ENCODE data around the gene VPS13C.

Gene VPS13C

DNA sequence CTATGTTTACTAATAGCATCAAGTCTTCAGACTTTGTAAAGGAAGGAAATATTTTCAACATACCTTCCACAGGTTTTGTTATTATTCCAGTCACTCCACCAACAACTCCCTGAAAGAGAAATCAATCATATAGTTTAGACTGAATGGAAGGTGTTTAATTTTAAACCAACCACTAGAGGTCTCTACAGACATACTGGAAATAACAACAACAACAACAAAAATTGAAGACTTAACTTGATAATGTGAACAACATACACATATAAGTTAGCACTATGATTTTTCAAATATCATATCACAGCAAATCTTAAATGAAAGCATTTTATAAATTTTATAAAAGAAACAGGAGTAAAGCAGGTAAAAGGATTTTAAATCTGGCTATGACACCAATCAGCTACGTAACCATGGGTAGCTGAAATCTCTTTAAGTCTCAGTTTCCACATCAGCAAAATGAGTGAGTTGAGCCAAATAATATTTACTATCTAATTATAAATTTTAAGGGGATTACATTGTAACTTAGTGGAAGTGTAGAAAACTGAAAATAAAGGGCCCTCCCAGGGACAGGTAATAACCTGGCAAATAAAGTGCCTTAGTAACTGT lies 188.2 kb downstream of the VPS13C start:
- no peaks in the 10 kb centered on the region for H3K27me3 ChIP-seq (ENCODE audit: control insufficient read depth in 1 of 2, insufficient read depth in 2 of 2, low read length in 2 of 2)
- H3K9me3 ChIP-seq (ENCODE audit: control insufficient read depth in 2 of 2, low read length in 2 of 2), result no peaks in the 10 kb centered on the region
- H3K4me1 ChIP-seq (ENCODE audit: control insufficient read depth, insufficient read depth, low read length), result no peaks in the 10 kb centered on the region
- H3K36me3 ChIP-seq (ENCODE audit: control insufficient read depth in 2 of 2, insufficient read depth in 2 of 2, low read length in 2 of 2), result peaks cover 8 to 27% of the 10 kb centered on the region in 2 donors
- no peak overlapping the region for H3K27ac ChIP-seq (ENCODE audit: low read length)
- no peak overlapping the region for H3K9ac ChIP-seq (ENCODE audit: low read length in 2 of 2)
- H3K4me3 ChIP-seq (ENCODE audit: low read length in 2 of 2), result no peak overlapping the region

DNA sequence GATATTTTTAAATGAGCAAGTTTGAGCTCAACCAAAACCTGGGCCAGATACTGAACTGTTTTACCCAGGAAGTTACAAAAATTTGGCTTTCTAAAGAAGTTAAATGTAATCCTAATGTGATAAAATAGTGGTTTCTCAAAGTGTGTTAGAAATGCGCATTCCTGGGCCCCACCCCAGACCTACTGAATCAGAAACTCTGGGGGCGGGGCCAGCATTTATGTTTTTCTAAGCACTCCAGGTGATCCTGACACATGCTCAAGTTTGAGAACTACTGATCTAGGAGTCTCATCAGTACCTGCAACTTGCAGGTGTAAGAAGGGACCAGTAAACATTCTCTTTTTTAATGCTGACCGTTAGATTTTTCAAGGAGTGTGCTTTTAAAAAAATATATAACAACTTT lies 190.6 kb downstream of the VPS13C start:
- Histone ChIP-seq H3K4me1 (ENCODE audit: control insufficient read depth, insufficient read depth, low read length) (no peaks in the 10 kb centered on the region), H3K27me3 (ENCODE audit: control insufficient read depth in 1 of 2, insufficient read depth in 2 of 2, low read length in 2 of 2) (no peaks in the 10 kb centered on the region), H3K9ac (ENCODE audit: low read length in 2 of 2) (no peak overlapping the region), H3K36me3 (ENCODE audit: control insufficient read depth in 2 of 2, insufficient read depth in 2 of 2, low read length in 2 of 2) (peaks cover 8 to 27% of the 10 kb centered on the region in 2 donors), H3K9me3 (ENCODE audit: control insufficient read depth in 2 of 2, low read length in 2 of 2) (no peaks in the 10 kb centered on the region), H3K27ac (ENCODE audit: low read length) (no peak overlapping the region), H3K4me3 (ENCODE audit: low read length in 2 of 2) (no peak overlapping the region)

DNA sequence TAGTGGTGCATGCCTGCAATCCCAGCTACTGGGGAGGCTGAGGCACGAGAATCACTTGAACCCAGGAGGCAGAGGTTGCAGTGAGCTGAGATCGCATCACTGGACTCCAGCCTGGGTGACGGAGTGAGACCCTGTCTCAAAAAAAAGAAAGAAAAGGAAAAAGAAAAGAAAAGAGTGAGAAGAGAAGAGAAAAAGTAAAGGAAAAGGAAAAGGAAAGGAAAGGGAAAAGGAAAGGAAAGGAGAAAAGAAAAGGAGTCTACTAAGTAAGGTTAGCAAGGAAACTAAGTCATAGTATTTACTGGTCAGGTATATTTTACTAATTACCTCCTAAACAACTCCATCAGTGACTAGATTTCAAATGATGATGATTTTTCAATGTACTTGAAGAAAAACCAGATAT lies 198.3 kb downstream of the VPS13C start:
- Histone ChIP-seq H3K9me3 (ENCODE audit: control insufficient read depth in 2 of 2, low read length in 2 of 2) (no peaks in the 10 kb centered on the region), H3K9ac (ENCODE audit: low read length in 2 of 2) (no peak overlapping the region), H3K4me1 (ENCODE audit: control insufficient read depth, insufficient read depth, low read length) (no peaks in the 10 kb centered on the region), H3K36me3 (ENCODE audit: control insufficient read depth in 2 of 2, insufficient read depth in 2 of 2, low read length in 2 of 2) (peaks cover 0 to 2% of the 10 kb centered on the region in 2 donors), H3K4me3 (ENCODE audit: low read length in 2 of 2) (no peak overlapping the region), H3K27ac (ENCODE audit: low read length) (no peak overlapping the region), H3K27me3 (ENCODE audit: control insufficient read depth in 1 of 2, insufficient read depth in 2 of 2, low read length in 2 of 2) (no peaks in the 10 kb centered on the region)

GRCh38 chr15:61857169-61857829 lies 202.9 kb downstream of the VPS13C start:
- no peak overlapping the region for H3K4me3 ChIP-seq (ENCODE audit: low read length in 2 of 2)
- no peaks in the 10 kb centered on the region for H3K9me3 ChIP-seq (ENCODE audit: control insufficient read depth in 2 of 2, low read length in 2 of 2)
- H3K27me3 ChIP-seq (ENCODE audit: control insufficient read depth in 1 of 2, insufficient read depth in 2 of 2, low read length in 2 of 2), result no peaks in the 10 kb centered on the region
- no peak overlapping the region for H3K9ac ChIP-seq (ENCODE audit: low read length in 2 of 2)
- no peaks in the 10 kb centered on the region for H3K4me1 ChIP-seq (ENCODE audit: control insufficient read depth, insufficient read depth, low read length)
- H3K27ac ChIP-seq (ENCODE audit: low read length), result no peak overlapping the region
- H3K36me3 ChIP-seq (ENCODE audit: control insufficient read depth in 2 of 2, insufficient read depth in 2 of 2, low read length in 2 of 2), result peaks cover 5 to 10% of the 10 kb centered on the region in 2 donors

DNA sequence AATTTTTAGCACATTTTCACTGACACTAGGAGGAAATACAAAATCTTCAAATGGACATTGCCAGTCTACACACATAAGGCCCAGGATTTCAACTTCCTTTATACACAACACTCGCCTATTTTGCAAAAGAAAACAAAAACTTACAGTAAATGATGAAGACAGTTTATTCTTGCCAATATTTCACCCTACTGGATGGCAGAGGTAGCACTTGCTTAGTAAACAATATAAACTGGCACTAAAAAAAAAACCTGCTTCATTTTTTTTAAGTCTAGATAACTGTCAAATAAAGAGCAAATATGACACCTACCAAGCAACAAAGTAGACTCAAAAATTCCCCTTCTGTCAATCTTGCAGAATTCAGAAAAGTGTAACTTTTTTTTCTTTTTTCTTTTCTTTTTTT lies 204.0 kb downstream of the VPS13C start:
- no peak overlapping the region for H3K4me3 ChIP-seq (ENCODE audit: low read length in 2 of 2)
- H3K9me3 ChIP-seq (ENCODE audit: control insufficient read depth in 2 of 2, low read length in 2 of 2), result no peaks in the 10 kb centered on the region
- H3K27ac ChIP-seq (ENCODE audit: low read length), result no peak overlapping the region
- H3K9ac ChIP-seq (ENCODE audit: low read length in 2 of 2), result no peak overlapping the region
- H3K27me3 ChIP-seq (ENCODE audit: control insufficient read depth in 1 of 2, insufficient read depth in 2 of 2, low read length in 2 of 2), result no peaks in the 10 kb centered on the region
- no peaks in the 10 kb centered on the region for H3K4me1 ChIP-seq (ENCODE audit: control insufficient read depth, insufficient read depth, low read length)
- peaks cover 9 to 20% of the 10 kb centered on the region in 2 donors for H3K36me3 ChIP-seq (ENCODE audit: control insufficient read depth in 2 of 2, insufficient read depth in 2 of 2, low read length in 2 of 2)

DNA sequence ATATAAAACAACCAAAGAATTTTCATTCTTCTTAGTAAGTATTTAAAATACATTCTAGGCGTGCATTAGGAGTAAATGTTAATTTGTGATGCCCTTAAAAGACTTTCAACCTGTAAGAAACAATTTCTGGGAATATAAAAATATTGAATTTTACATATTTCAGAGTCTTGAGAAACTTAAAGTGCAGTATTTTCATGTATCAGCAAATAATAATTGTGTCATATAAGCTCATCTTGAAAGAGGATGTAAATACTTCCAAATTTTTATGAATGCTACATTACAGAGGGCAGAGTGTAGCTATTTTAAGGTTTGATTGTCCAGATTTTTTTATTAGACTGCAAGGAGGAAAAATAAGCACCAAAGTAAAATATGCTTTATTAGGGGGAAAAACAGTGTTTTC lies 207.1 kb downstream of the VPS13C start:
- Histone ChIP-seq H3K9me3 (ENCODE audit: control insufficient read depth in 2 of 2, low read length in 2 of 2) (no peaks in the 10 kb centered on the region), H3K4me1 (ENCODE audit: control insufficient read depth, insufficient read depth, low read length) (no peaks in the 10 kb centered on the region), H3K9ac (ENCODE audit: low read length in 2 of 2) (no peak overlapping the region), H3K27me3 (ENCODE audit: control insufficient read depth in 1 of 2, insufficient read depth in 2 of 2, low read length in 2 of 2) (no peaks in the 10 kb centered on the region), H3K4me3 (ENCODE audit: low read length in 2 of 2) (no peak overlapping the region), H3K27ac (ENCODE audit: low read length) (no peak overlapping the region), H3K36me3 (ENCODE audit: control insufficient read depth in 2 of 2, insufficient read depth in 2 of 2, low read length in 2 of 2) (peaks cover 9 to 18% of the 10 kb centered on the region in 2 donors)

DNA sequence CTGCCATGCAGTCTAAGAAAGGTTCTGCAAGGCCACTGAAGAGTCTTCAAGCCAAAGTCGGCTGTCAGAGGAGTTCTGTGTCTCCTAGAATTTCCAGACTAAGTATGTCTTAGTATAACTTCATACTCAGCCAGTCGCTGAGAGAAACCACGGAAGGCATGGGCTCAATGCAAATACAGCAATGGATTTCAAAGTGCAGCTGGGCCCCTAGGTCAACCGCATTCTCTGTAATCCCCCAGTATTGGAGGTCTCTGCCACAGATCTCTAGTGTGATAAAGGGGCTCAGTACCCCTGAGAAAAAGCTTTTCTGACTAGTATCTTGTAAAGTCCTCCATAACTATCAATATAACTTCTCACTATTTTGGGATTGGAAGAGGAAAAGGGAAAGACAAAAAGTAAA lies 208.3 kb downstream of the VPS13C start:
- Histone ChIP-seq H3K27me3 (ENCODE audit: control insufficient read depth in 1 of 2, insufficient read depth in 2 of 2, low read length in 2 of 2) (no peaks in the 10 kb centered on the region), H3K9me3 (ENCODE audit: control insufficient read depth in 2 of 2, low read length in 2 of 2) (no peaks in the 10 kb centered on the region), H3K4me3 (ENCODE audit: low read length in 2 of 2) (no peak overlapping the region), H3K4me1 (ENCODE audit: control insufficient read depth, insufficient read depth, low read length) (no peaks in the 10 kb centered on the region), H3K36me3 (ENCODE audit: control insufficient read depth in 2 of 2, insufficient read depth in 2 of 2, low read length in 2 of 2) (peaks cover 9 to 18% of the 10 kb centered on the region in 2 donors), H3K9ac (ENCODE audit: low read length in 2 of 2) (no peak overlapping the region), H3K27ac (ENCODE audit: low read length) (no peak overlapping the region)

DNA sequence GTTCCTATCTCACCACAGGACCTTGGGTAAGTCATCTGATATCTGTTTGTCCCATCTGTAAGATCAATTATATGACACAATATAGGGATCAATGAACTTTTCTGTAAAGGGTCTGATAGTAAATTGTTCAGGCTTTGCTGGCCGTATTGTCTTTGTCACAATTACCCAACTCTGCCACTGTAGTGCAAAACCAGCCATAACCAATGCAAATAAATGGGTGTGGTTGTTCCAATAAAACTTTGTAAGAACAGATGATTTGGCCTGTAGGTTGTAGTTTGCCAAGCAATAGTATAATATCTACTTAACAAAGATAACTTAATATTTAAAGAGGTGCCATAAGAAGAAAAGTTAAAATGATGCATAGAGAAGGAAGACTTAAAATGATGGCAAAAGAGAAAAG lies 210.8 kb downstream of the VPS13C start:
- H3K4me1 ChIP-seq (ENCODE audit: control insufficient read depth, insufficient read depth, low read length), result no peaks in the 10 kb centered on the region
- H3K4me3 ChIP-seq (ENCODE audit: low read length in 2 of 2), result no peak overlapping the region
- no peak overlapping the region for H3K27ac ChIP-seq (ENCODE audit: low read length)

DNA sequence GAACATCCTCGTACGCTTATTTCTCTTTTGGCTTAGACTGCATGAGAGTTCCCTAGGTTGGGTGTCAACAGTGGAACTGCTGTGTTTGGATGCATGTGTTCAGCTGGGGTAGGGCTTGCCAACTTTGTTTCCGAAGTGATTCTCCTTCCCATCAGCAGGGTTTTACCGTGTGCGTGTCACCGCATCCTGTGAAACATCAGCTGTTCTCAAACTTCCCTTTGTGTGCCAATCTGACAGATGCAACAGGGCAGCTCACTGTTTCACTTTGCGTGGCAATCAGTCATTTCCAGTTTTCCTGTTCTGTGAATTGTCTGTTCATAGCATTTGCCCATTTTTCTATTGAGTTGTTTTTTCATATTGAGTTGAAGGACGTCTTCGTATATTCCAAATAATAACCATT lies 218.8 kb downstream of the VPS13C start:
- H3K4me3 ChIP-seq (ENCODE audit: low read length in 2 of 2), result no peak overlapping the region
- no peaks in the 10 kb centered on the region for H3K9me3 ChIP-seq (ENCODE audit: control insufficient read depth in 2 of 2, low read length in 2 of 2)
- no peaks in the 10 kb centered on the region for H3K36me3 ChIP-seq (ENCODE audit: control insufficient read depth in 2 of 2, insufficient read depth in 2 of 2, low read length in 2 of 2)
- no peak overlapping the region for H3K27ac ChIP-seq (ENCODE audit: low read length)
- H3K4me1 ChIP-seq (ENCODE audit: control insufficient read depth, insufficient read depth, low read length), result no peaks in the 10 kb centered on the region
- peaks cover 2 to 11% of the 10 kb centered on the region in 2 donors for H3K27me3 ChIP-seq (ENCODE audit: control insufficient read depth in 1 of 2, insufficient read depth in 2 of 2, low read length in 2 of 2)
- no peak overlapping the region for H3K9ac ChIP-seq (ENCODE audit: low read length in 2 of 2)

More for the DNA sequence above, 210.8 kb downstream of the VPS13C start:
- Histone ChIP-seq H3K36me3 (ENCODE audit: control insufficient read depth in 2 of 2, insufficient read depth in 2 of 2, low read length in 2 of 2) (peaks cover 8 to 15% of the 10 kb centered on the region in 2 donors), H3K27me3 (ENCODE audit: control insufficient read depth in 1 of 2, insufficient read depth in 2 of 2, low read length in 2 of 2) (no peaks in the 10 kb centered on the region), H3K9ac (ENCODE audit: low read length in 2 of 2) (no peak overlapping the region), H3K9me3 (ENCODE audit: control insufficient read depth in 2 of 2, low read length in 2 of 2) (no peaks in the 10 kb centered on the region)

- no peaks in the 10 kb centered on the region for H3K9me3 ChIP-seq (ENCODE audit: control insufficient read depth in 2 of 2, low read length in 2 of 2)
- H3K4me1 ChIP-seq (ENCODE audit: control insufficient read depth, insufficient read depth, low read length), result peaks cover 3% of the 10 kb centered on the region
- no peak overlapping the region for H3K27ac ChIP-seq (ENCODE audit: low read length)
- H3K9ac ChIP-seq (ENCODE audit: low read length in 2 of 2), result no peak overlapping the region
- H3K27me3 ChIP-seq (ENCODE audit: control insufficient read depth in 1 of 2, insufficient read depth in 2 of 2, low read length in 2 of 2), result peaks cover 2 to 11% of the 10 kb centered on the region in 2 donors
- H3K4me3 ChIP-seq (ENCODE audit: low read length in 2 of 2), result no peak overlapping the region
- H3K36me3 ChIP-seq (ENCODE audit: control insufficient read depth in 2 of 2, insufficient read depth in 2 of 2, low read length in 2 of 2), result no peaks in the 10 kb centered on the region
These were observed 220.2 kb downstream of the VPS13C start for GRCh38 chr15:61840090-61840489.

DNA sequence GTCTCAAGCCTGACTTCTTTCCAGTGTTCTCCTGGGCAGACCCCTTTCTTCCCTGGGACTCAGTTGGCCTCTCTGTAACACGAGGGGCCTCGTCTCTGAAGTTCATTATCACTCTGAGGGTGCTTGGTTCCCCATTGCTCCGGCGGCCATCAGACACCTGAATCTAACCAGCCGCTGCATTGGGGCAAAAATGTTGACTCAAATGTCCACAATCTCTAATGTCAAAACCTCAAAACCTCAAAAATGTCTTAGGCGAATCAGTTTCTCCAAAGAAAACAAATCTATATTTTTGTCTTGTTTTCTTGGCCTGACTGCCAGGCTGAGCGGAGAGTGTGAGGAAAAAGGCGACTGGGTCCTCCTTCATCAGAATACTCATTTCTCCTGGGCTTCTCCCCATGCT lies 220.7 kb downstream of the VPS13C start:
- Histone ChIP-seq H3K4me1 (ENCODE audit: control insufficient read depth, insufficient read depth, low read length) (peaks cover 6% of the 10 kb centered on the region), H3K4me3 (ENCODE audit: low read length in 2 of 2) (no peak overlapping the region), H3K9ac (ENCODE audit: low read length in 2 of 2) (no peak overlapping the region), H3K36me3 (ENCODE audit: control insufficient read depth in 2 of 2, insufficient read depth in 2 of 2, low read length in 2 of 2) (no peaks in the 10 kb centered on the region), H3K9me3 (ENCODE audit: control insufficient read depth in 2 of 2, low read length in 2 of 2) (no peaks in the 10 kb centered on the region), H3K27ac (ENCODE audit: low read length) (no peak overlapping the region), H3K27me3 (ENCODE audit: control insufficient read depth in 1 of 2, insufficient read depth in 2 of 2, low read length in 2 of 2) (peaks cover 2 to 11% of the 10 kb centered on the region in 2 donors)
